Ovary (tissue), 9 donors: ENCODE data around the gene LDLR. TPM values are rescaled to one million over a fixed set of nuclear protein-coding genes. Genes with fewer than 3 reads are reported as not detected.
"Not testable (repeated sequence)": the region's sequence is repeated elsewhere in the genome, so short reads cannot be mapped to it uniquely, and the experiment has no call there.

ENCODE experiments used
- DNase-seq, 5 donors: peaks; one replicate each; pipeline ENCODE4 v3.0.0-alpha.2; 2019 to 2020
- H3K27ac ChIP-seq, 2 donors: fragments of 200-600 bp; one replicate each; pipeline versions ENCODE4 v1.5.1 to v1.8.0; 2019 to 2022
- H3K27me3 ChIP-seq: fragments of 200-600 bp; one replicate; pipeline ENCODE4 v1.8.0; 2022
- H3K36me3 ChIP-seq: fragments of 200-600 bp; sonication (generic); one replicate; pipeline ENCODE4 v1.5.1; 2019
- H3K4me1 ChIP-seq: one replicate; pipeline ENCODE4 v1.8.1; 2013; ENCODE audit warnings: mild to moderate bottlenecking, moderate library complexity; ENCODE audit not compliant: insufficient read depth
- H3K4me3 ChIP-seq: fragments of 200-600 bp; sonication (generic); one replicate; pipeline ENCODE4 v1.5.1; 2017
- H3K9me3 ChIP-seq, 2 donors: fragments of 200-600 bp in 1 of 2; sonication (generic) in 1 of 2; one replicate each; pipeline versions ENCODE4 v1.5.1 to v1.8.1; 2013 to 2019; ENCODE audit warnings: mild to moderate bottlenecking in 1 of 2, moderate library complexity in 1 of 2
- EP300 ChIP-seq: sonication (generic); formaldehyde crosslinking; IDR thresholded peaks from one replicate; pipeline ENCODE4 v1.6.1; 2017; ENCODE audit warnings: antibody characterized with exemption
- POLR2A ChIP-seq: fragments of 450-650 bp; IDR thresholded peaks from one replicate; pipeline ENCODE4 v1.6.1; 2017; ENCODE audit warnings: antibody characterized with exemption, mild to moderate bottlenecking, moderate library complexity
- WGBS, 3 donors: extraction: QIAGEN DNeasy Blood & Tissue Kit in 1 of 3; methylation state at CpG; one replicate each; pipeline versions ENCODE4 v1.1.5 to v1.1.7; 2013 to 2017; 5-methylcytosine and 5-hydroxymethylcytosine counted together
- intact Hi-C, 4 donors: fragments of 100-400 bp; cut with DNase I; formaldehyde crosslinking; loops; one replicate each; pipeline versions ENCODE4 v1.11.0 to v1.15.1; 2022 to 2023
- polyA plus RNA-seq, 2 donors: library from polyadenylated mRNA; stranded (reverse); fragments of 200-250 nt in 1 of 2; fragments of 350-450 nt in 1 of 2; fragmentation: Illumina TruSeq in 1 of 2; extraction: RNeasy Lipid Tissue Mini Kit (QIAGEN cat#74804) in 1 of 2; gene quantifications; one replicate each; pipeline ENCODE4 v1.2.3, GENCODE V29; 2013 to 2014
- total RNA-seq, 7 donors: library from RNA; depleted of rRNA in 2 of 7; stranded (reverse); fragments of >200 nt in 2 of 7; fragmentation: NEBNext Ultra II Directional in 3 of 7; extraction: Animal tissue kit (Norgen Biotek cat#: 25700) in 3 of 7; gene quantifications; one replicate each; pipeline versions ENCODE4 v1.1.0 to v1.2.4, GENCODE V29; 2016 to 2023
- TF ChIP-seq, protein P1 (sequence below), 3 donors: fragments of 450-650 bp in 2 of 3; fragments of 200-600 bp in 1 of 3; IDR thresholded peaks; one replicate each; pipeline versions ENCODE4 v1.5.1 to v1.8.0; 2016 to 2022; ENCODE audit warnings: antibody characterized with exemption in 3 of 3, mild to moderate bottlenecking in 1 of 3
- donor health status: DM: no; HTN: no; CAD: no; lungs with moderate emphysema.
- donor health status: DM: no; HTN: no; CAD: no.
- donor health status: Bipolar disorder and iron deficiency.
- donor health status: DM: yes; HTN: yes; CAD: no.
- donor health status: DM: no; HTN: no; CAD: no.
- donor health status: DM: yes; HTN: yes; CAD: no.

LDLR gene
- total and polyA plus RNA-seq, 9 donors, result 31.1 to 436 (median 141) TPM

DNA sequence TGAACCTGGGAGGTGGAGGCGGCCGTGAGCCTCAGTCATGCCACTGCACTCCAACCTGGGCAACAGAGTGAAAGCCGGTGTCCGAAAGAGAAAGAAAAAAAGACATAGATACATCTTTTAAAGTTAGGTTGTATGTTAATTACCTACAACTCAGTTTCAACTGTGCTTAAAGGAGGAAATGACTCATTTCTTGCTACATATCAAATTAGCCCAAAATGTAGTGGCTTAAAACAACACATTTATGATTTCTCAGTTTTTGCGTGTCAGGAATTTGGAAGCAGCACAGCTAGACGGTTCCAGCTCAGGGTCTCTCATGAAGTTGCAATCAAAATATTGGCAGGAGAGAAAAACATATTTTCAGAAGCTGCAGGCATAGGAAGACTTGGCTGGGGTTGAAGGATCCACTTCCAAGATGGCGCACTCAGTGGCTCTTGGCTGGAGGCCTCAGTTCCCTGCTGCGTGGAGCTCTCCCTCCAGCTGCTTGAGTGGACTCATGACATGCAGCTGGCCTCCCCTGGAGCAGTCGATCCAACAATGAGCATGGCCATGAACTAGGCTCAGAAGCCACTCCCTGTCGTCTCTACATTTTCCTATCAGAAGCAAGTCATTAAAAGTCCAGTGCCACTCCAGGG is 7.1 kb downstream of the LDLR start:
- Histone ChIP-seq H3K4me3 (no peak overlapping the region), H3K36me3 (no peaks in the 10 kb centered on the region), H3K9me3 (no peaks in the 10 kb centered on the region), H3K27me3 (no peaks in the 10 kb centered on the region), H3K4me1 (peaks cover 16% of the 10 kb centered on the region), H3K27ac (peak overlapping the region in 1 of 2 donors; percentile 2)
- peak in 3 of 5 donors; percentile 49 to 68 (median 62) for DNase-seq
- TF ChIP-seq, protein P1, sequence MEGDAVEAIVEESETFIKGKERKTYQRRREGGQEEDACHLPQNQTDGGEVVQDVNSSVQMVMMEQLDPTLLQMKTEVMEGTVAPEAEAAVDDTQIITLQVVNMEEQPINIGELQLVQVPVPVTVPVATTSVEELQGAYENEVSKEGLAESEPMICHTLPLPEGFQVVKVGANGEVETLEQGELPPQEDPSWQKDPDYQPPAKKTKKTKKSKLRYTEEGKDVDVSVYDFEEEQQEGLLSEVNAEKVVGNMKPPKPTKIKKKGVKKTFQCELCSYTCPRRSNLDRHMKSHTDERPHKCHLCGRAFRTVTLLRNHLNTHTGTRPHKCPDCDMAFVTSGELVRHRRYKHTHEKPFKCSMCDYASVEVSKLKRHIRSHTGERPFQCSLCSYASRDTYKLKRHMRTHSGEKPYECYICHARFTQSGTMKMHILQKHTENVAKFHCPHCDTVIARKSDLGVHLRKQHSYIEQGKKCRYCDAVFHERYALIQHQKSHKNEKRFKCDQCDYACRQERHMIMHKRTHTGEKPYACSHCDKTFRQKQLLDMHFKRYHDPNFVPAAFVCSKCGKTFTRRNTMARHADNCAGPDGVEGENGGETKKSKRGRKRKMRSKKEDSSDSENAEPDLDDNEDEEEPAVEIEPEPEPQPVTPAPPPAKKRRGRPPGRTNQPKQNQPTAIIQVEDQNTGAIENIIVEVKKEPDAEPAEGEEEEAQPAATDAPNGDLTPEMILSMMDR (IDR thresholded peaks at IDR 0.05), result no peak
- TF ChIP-seq POLR2A, result peak; percentile 16
- intact Hi-C loops, result no loop called here
- 38 to 46% (median 42%) methylated on average over 10 of the region's 10 CpGs for WGBS, 3 donors

DNA sequence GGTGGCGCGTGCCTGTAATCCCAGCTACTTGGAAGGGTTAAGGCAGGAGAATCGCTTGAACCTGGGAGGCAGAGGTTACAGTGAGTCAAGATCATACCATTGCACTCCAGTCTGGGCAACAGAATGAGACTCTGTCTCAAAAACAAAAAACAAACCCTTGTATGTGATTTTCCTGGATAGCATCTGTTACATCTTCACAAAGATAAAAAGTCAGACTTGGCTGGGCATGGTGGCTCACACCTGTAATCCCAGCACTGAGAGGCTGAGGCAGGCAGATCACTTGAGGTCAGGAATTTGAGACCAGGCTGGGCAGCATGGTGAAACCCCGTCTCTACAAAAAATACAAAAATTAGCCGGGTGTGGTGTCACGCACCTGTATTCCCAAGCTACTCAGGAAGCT is 8.1 kb downstream of the LDLR start:
- H3K36me3 ChIP-seq, H3K9me3 ChIP-seq, H3K27ac ChIP-seq, DNase-seq, H3K4me3 ChIP-seq, intact Hi-C loops, H3K27me3 ChIP-seq: not testable (repeated sequence)
- peaks cover 15% of the 10 kb centered on the region for H3K4me1 ChIP-seq
- 86 to 93% (median 91%) methylated on average over 6 of the region's 6 CpGs for WGBS, 3 donors

DNA sequence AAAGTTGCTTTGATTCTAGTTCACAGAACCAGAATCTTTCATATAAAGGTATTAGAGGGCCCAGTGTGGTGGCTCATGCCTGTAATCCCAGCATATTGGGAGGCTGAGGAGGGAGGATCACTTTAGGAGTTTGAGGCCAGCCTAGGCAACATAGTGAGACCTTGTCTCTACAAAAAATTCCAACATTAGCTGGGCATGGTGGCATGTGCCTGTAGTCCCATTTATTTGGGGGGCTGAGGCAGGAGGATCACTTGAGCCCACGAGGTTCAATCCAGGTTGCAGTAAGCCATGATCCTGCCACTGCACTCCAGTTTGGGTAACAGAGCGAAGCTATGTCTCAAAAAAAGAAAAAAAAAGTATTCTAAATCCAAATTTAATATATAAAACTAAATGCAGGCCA is 9.1 kb downstream of the LDLR start:
- no peaks in the 10 kb centered on the region for H3K9me3 ChIP-seq
- H3K27ac ChIP-seq, result no peak overlapping the region
- TF ChIP-seq, protein P1 (IDR thresholded peaks at IDR 0.05), result no peak
- no peak for TF ChIP-seq EP300
- no peak for TF ChIP-seq POLR2A
- no peaks in the 10 kb centered on the region for H3K27me3 ChIP-seq
- H3K4me1 ChIP-seq, result peaks cover 11% of the 10 kb centered on the region
- H3K36me3 ChIP-seq, result no peaks in the 10 kb centered on the region
- WGBS, 3 donors, result 96 to 100% (median 98%) methylated on average over 2 of the region's 2 CpGs
- DNase-seq, result no peak
- no peak overlapping the region for H3K4me3 ChIP-seq
- intact Hi-C loops, result no loop called here

DNA sequence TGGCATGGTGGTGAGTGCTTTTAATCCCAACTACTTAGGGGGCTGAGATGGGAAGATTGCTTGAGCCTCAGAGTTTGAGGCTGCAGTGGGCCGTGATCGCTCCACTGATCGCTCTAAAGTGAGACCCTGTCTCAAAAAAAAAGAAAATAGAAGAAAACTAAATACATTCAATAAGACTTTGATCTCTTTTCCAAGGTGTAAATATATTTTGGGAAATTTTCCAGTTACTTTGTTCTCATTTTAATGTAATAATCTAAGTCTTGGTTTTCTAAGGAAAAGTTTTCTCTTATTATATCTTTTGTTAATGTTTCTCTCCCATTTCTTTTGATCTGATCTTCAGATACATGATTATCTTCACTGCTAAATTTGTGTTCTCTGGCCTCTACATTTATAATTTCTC is 9.6 kb downstream of the LDLR start:
- Histone ChIP-seq H3K4me3 (no peak overlapping the region), H3K27ac (no peak overlapping the region), H3K4me1 (peaks cover 11% of the 10 kb centered on the region), H3K9me3 (no peaks in the 10 kb centered on the region), H3K36me3 (no peaks in the 10 kb centered on the region), H3K27me3 (no peaks in the 10 kb centered on the region)
- DNase-seq, result no peak
- 80 to 99% (median 97%) methylated on average over 3 of the region's 3 CpGs for WGBS, 3 donors
- no peak for TF ChIP-seq POLR2A
- TF ChIP-seq EP300, result no peak
- TF ChIP-seq, protein P1 (IDR thresholded peaks at IDR 0.05), result no peak
- intact Hi-C loops, result no loop called here

DNA sequence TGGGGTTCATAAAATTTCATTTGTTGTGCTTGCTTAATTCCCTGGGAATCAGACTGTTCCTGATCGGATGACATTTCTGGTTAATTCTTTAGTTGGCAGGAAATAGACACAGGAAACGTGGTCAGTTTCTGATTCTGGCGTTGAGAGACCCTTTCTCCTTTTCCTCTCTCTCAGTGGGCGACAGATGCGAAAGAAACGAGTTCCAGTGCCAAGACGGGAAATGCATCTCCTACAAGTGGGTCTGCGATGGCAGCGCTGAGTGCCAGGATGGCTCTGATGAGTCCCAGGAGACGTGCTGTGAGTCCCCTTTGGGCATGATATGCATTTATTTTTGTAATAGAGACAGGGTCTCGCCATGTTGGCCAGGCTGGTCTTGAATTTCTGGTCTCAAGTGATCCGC is 10.8 kb downstream of the LDLR start:
- DNase-seq, result no peak
- TF ChIP-seq, protein P1 (IDR thresholded peaks at IDR 0.05), result no peak
- TF ChIP-seq EP300, result no peak
- TF ChIP-seq POLR2A, result no peak
- intact Hi-C loops, result loop anchor here in 1 of 4 donors (10.0 kb wide), 1 partner anchor 165 kb away; no protein-coding TSS in a partner anchor
- no peaks in the 10 kb centered on the region for H3K36me3 ChIP-seq
- H3K27me3 ChIP-seq, result no peaks in the 10 kb centered on the region
- no peak overlapping the region for H3K27ac ChIP-seq
- H3K4me1 ChIP-seq, result peaks cover 10% of the 10 kb centered on the region
- WGBS, 3 donors, result 79 to 90% (median 80%) methylated on average over 12 of the region's 12 CpGs
- H3K9me3 ChIP-seq, result no peaks in the 10 kb centered on the region
- no peak overlapping the region for H3K4me3 ChIP-seq
